Daoy (cell line): Measurements from ENCODE around the gene CENPB. TPM values are rescaled to one million over a fixed set of nuclear protein-coding genes. Genes with fewer than 3 reads are reported as not detected.

Experiments
- DNase-seq: peaks from one replicate; pipeline ENCODE4 v3.0.0-alpha.2; 2015; ENCODE audit warnings: low read depth
- total RNA-seq: library from RNA; depleted of rRNA; stranded (reverse); fragments of >200 nt; shearing (Covaris generic); gene quantifications from 2 replicates; pipeline ENCODE4 v1.2.3, GENCODE V29; 2014

The CENPB gene
- total RNA-seq, 1 experiment from 2014 or later = 91.3 TPM

GRCh38 chr20:3766422-3767109, 20.0 kb downstream of the CENPB start:
- no peak for DNase-seq

- no peak for DNase-seq
Measured at GRCh38 chr20:3765171-3765882, 21.2 kb downstream of the CENPB start.

- no peak for DNase-seq
Measured at GRCh38 chr20:3764659-3765058, 21.9 kb downstream of the CENPB start.

- no peak for DNase-seq
Measured at GRCh38 chr20:3763671-3764601, 22.6 kb downstream of the CENPB start.

- no peak for DNase-seq
Measured at GRCh38 chr20:3760655-3761348, 25.7 kb downstream of the CENPB start.

GRCh38 chr20:3759884-3760283, 26.7 kb downstream of the CENPB start:
- no peak for DNase-seq

- no peak for DNase-seq
Measured at GRCh38 chr20:3759316-3759823, 27.2 kb downstream of the CENPB start.

- no peak for DNase-seq
Measured at GRCh38 chr20:3758566-3758965, 28.0 kb downstream of the CENPB start.

- no peak for DNase-seq
Measured at GRCh38 chr20:3757268-3757667, 29.3 kb downstream of the CENPB start.

GRCh38 chr20:3755814-3756480, 30.6 kb downstream of the CENPB start:
- DNase-seq = no peak

GRCh38 chr20:3755269-3755668, 31.3 kb downstream of the CENPB start:
- DNase-seq = no peak

GRCh38 chr20:3754276-3754630, 32.3 kb downstream of the CENPB start:
- DNase-seq = no peak

GRCh38 chr20:3753501-3754275, 32.9 kb downstream of the CENPB start:
- DNase-seq = no peak

- DNase-seq = peak; percentile 63
Measured at GRCh38 chr20:3753098-3753497, 33.4 kb downstream of the CENPB start.

- DNase-seq = no peak
Measured at GRCh38 chr20:3752386-3752759, 34.2 kb downstream of the CENPB start.

GRCh38 chr20:3751675-3752385, 34.7 kb downstream of the CENPB start:
- DNase-seq = peak; percentile 70

- DNase-seq = no peak
Measured at GRCh38 chr20:3751305-3751674, 35.2 kb downstream of the CENPB start.

- no peak for DNase-seq
Measured at GRCh38 chr20:3749689-3750531, 36.6 kb downstream of the CENPB start.
